Psoas muscle (tissue), 8 donors: ENCODE data around the gene FOXRED2. TPM values are rescaled to one million over a fixed set of nuclear protein-coding genes. Genes with fewer than 3 reads are reported as not detected.
A peak's percentile ranks its signal among the peaks of the same experiment; 100 is the strongest.

Experiments used
- ATAC-seq, 4 donors: fragments of 200-7000 bp; cut with Tn5 transposase; one replicate each; pipeline ENCODE4 v1.9.1; 2020; ENCODE audit warnings: moderate library complexity in 3 of 4, mild to moderate bottlenecking in 2 of 4
- DNase-seq, 2 donors: peaks; one replicate each; pipeline ENCODE4 v3.0.0-alpha.2; 2020
- H3K27ac ChIP-seq: fragments of 200-600 bp; one replicate; pipeline ENCODE4 v1.8.0; 2022
- H3K27me3 ChIP-seq, 3 donors: fragments of 200-600 bp in 1 of 3; one replicate each; pipeline versions ENCODE4 v1.6.1 to v1.8.0; 2013 to 2022; ENCODE audit warnings: low read length in 2 of 3, mild to moderate bottlenecking in 2 of 3, moderate library complexity in 1 of 3; ENCODE audit not compliant: insufficient read depth in 3 of 3
- H3K36me3 ChIP-seq, 2 donors: fragments of 200-600 bp in 1 of 2; one replicate each; pipeline versions ENCODE4 v1.6.1 to v1.8.0; 2013 to 2022; ENCODE audit warnings: low read depth in 1 of 2, mild to moderate bottlenecking in 1 of 2, moderate library complexity in 1 of 2; ENCODE audit not compliant: insufficient read depth in 1 of 2
- H3K4me1 ChIP-seq: fragments of 200-600 bp; one replicate; pipeline ENCODE4 v1.8.0; 2022
- H3K4me3 ChIP-seq: fragments of 200-600 bp; one replicate; pipeline ENCODE4 v1.8.0; 2022; ENCODE audit warnings: mild to moderate bottlenecking
- H3K9me3 ChIP-seq: fragments of 200-600 bp; one replicate; pipeline ENCODE4 v1.8.0; 2022
- WGBS, 3 donors: extraction: QIAGEN DNeasy Blood & Tissue Kit; methylation state at CpG; one replicate each; pipeline versions ENCODE4 v1.1.6 to v1.1.7; 2013; 5-methylcytosine and 5-hydroxymethylcytosine counted together
- intact Hi-C, 2 donors: fragments of 100-400 bp; cut with DNase I; formaldehyde crosslinking; loops; one replicate each; pipeline versions ENCODE4 v1.11.0 to v1.14.2; 2022
- polyA plus RNA-seq, 3 donors: library from polyadenylated mRNA; stranded (reverse); fragments of 200-250 nt; gene quantifications; one replicate each; pipeline ENCODE4 v1.2.3, GENCODE V29; 2013
- total RNA-seq, 4 donors: library from RNA; stranded (reverse); fragmentation: NEBNext Ultra II Directional in 2 of 4; extraction: Animal tissue kit (Norgen Biotek cat#: 25700) in 2 of 4; gene quantifications; one replicate each; pipeline versions ENCODE4 v1.2.1 to v1.2.4, GENCODE V29; 2021 to 2023
- TF ChIP-seq, protein P1 (sequence below): fragments of 200-600 bp; IDR thresholded peaks from one replicate; pipeline ENCODE4 v1.8.0; 2022; ENCODE audit warnings: antibody characterized with exemption
- donor health status: healthy with polysubstance abuse.
- donor health status: DM: no; HTN: no; CAD: no; lungs with moderate emphysema.
- donor health status: Bipolar disorder and iron deficiency.
- donor health status: healthy.
- donor health status: DM: yes; HTN: yes; CAD: no.
- donor health status: DM: no; HTN: no; CAD: no.
- donor health status: DM: no; HTN: no; CAD: no.
- donor health status: DM: yes; HTN: yes; CAD: no.

Gene FOXRED2
- total and polyA plus RNA-seq, 7 donors, result 3.3 to 10.2 (median 7.7) TPM

DNA sequence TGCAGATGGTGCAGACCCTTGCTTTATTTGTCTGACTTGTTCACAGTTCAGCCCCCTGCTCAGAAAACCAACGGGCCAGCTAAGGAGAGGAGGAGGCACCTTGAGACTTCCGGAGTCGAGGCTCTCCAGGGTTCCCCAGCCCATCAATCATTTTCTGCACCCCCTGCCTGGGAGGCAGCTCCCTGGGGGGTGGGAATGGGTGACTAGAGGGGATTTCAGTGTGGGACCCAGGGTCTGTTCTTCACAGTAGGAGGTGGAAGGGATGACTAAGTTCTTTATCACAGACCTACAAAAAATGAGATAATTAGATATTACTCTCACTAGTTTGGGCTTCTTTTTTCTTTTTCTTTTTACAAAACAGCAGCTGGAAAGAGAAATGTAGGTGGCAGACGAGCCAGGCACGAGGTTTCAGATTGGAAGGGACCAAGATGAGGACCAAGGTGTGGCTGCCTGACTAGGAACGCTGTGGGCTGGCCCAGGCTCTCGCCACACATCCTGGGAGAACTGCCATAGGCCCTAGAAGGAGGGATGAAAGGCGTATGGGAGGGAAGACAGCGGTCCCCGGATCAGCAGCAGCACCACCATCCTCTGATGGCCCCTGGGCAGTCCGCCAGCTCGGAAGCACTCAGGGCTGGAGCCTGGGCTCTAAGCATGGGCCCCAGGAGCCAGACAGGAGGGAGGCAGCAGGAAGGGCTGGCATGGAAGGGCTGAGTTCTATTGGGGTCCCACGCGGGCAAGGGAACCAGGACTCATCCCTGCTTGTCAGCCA, 39.6 kb downstream of the FOXRED2 start:
- intact Hi-C loops, result no loop called here
- H3K27ac ChIP-seq, result peak overlapping the region; percentile 97
- no peak for ATAC-seq
- peaks cover 0 to 16% of the 10 kb centered on the region in 2 donors for H3K36me3 ChIP-seq
- H3K27me3 ChIP-seq, result no peaks in the 10 kb centered on the region
- 66 to 80% (median 70%) methylated on average over 14 of the region's 14 CpGs for WGBS, 3 donors
- TF ChIP-seq, protein P1, sequence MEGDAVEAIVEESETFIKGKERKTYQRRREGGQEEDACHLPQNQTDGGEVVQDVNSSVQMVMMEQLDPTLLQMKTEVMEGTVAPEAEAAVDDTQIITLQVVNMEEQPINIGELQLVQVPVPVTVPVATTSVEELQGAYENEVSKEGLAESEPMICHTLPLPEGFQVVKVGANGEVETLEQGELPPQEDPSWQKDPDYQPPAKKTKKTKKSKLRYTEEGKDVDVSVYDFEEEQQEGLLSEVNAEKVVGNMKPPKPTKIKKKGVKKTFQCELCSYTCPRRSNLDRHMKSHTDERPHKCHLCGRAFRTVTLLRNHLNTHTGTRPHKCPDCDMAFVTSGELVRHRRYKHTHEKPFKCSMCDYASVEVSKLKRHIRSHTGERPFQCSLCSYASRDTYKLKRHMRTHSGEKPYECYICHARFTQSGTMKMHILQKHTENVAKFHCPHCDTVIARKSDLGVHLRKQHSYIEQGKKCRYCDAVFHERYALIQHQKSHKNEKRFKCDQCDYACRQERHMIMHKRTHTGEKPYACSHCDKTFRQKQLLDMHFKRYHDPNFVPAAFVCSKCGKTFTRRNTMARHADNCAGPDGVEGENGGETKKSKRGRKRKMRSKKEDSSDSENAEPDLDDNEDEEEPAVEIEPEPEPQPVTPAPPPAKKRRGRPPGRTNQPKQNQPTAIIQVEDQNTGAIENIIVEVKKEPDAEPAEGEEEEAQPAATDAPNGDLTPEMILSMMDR, result no peak
- DNase-seq, result peak; percentile 48 to 52
- no peaks in the 10 kb centered on the region for H3K9me3 ChIP-seq
- peaks cover 80% of the 10 kb centered on the region for H3K4me1 ChIP-seq
- H3K4me3 ChIP-seq, result no peak overlapping the region

GRCh38 chr22:36466258-36466657, 40.6 kb downstream of the FOXRED2 start:
- peak in 1 of 2 donors; percentile 46 for DNase-seq
- H3K4me1 ChIP-seq, result peaks cover 90% of the 10 kb centered on the region
- ATAC-seq, result no peak
- intact Hi-C loops, result no loop called here
- H3K27me3 ChIP-seq, result no peaks in the 10 kb centered on the region
- no peaks in the 10 kb centered on the region for H3K9me3 ChIP-seq
- H3K27ac ChIP-seq, result peak overlapping the region; percentile 97
- WGBS, 3 donors, result 56 to 75% (median 58%) methylated on average over 7 of the region's 7 CpGs
- TF ChIP-seq, protein P1, result no peak
- H3K36me3 ChIP-seq, result peaks cover 0 to 7% of the 10 kb centered on the region in 2 donors
- H3K4me3 ChIP-seq, result peak overlapping the region; percentile 19

- ATAC-seq, result peak; percentile 74 to 88 (median 82)
- 21 to 30% (median 24%) methylated on average over 25 of the region's 25 CpGs for WGBS, 3 donors
- Histone ChIP-seq H3K4me3 (peak overlapping the region; percentile 19), H3K4me1 (peaks cover 96% of the 10 kb centered on the region), H3K27me3 (no peaks in the 10 kb centered on the region), H3K36me3 (no peaks in the 10 kb centered on the region), H3K9me3 (no peaks in the 10 kb centered on the region), H3K27ac (peak overlapping the region; percentile 97)
- intact Hi-C loops, result loop anchor here in 1 of 2 donors (2.0 kb wide), 1 partner anchor 79 kb away; the partner anchor contains the start of gene MYH9
- peak; percentile 91 to 95 for DNase-seq
- TF ChIP-seq, protein P1, result no peak
These were observed 41.4 kb downstream of the FOXRED2 start for GRCh38 chr22:36465232-36466021.

DNA sequence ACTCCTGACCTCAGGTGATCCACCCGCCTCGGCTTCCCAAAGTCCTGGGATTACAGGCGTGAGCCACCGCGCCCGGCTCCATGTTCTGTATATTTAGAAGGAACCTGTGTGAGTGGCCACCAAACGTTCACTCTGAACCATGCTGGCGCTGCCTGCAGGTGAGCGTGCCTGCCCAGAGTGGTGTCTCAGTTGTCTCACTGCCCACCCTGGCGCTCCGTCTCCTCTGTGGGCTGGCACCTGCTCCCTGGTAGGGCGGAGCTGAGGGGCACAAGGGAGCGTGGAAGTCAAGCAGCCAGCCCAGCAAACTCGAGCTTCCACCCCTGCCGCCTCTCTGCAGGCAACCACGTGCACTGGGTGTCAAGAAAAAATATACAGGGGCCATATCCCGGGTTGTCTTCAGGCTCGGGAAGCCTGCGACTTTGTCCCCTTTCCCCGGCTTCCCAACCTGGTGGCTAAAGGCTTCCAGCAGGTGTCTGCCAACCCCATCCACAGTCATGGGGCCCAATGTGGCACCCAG, 42.1 kb downstream of the FOXRED2 start:
- Histone ChIP-seq H3K36me3 (no peaks in the 10 kb centered on the region), H3K4me1 (peaks cover 89% of the 10 kb centered on the region), H3K27me3 (no peaks in the 10 kb centered on the region), H3K9me3 (no peaks in the 10 kb centered on the region), H3K27ac (peak overlapping the region; percentile 97), H3K4me3 (no peak overlapping the region)
- TF ChIP-seq, protein P1, result no peak
- intact Hi-C loops, result loop anchor here (2.0 to 5.0 kb wide), 2 partner anchors 77 to 78 kb away; partner anchors contain the start of gene MYH9 (in 2 of the 2)
- 32 to 51% (median 35%) methylated on average over 20 of the region's 20 CpGs for WGBS, 3 donors
- DNase-seq (peak in 1 of 2 donors; percentile 71), ATAC-seq (peak; percentile 4 to 35 (median 16))
